Measurements from ENCODE around the gene DNMT3A.

DNA sequence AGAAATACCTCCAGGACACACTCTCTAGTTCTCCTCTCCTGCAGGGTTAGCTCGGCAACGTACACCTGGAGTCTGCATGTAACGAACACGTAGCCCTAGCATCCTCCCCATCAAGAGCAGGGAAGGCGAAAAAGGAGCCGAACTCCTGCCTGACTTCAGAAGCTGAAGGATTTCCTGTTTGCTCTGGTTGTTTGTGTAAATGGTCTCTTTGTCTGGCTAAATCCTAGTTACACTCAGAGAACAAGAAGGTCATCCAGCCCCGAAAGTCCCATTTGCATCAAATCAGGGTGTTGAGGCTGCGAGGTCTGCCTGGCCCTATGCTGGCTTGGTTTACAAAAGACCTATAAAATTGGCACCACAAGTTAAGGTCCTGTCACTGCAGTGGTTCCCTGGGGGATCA lies 107.0 kb downstream of the DNMT3A start:
- TF ChIP-seq, protein P1, sequence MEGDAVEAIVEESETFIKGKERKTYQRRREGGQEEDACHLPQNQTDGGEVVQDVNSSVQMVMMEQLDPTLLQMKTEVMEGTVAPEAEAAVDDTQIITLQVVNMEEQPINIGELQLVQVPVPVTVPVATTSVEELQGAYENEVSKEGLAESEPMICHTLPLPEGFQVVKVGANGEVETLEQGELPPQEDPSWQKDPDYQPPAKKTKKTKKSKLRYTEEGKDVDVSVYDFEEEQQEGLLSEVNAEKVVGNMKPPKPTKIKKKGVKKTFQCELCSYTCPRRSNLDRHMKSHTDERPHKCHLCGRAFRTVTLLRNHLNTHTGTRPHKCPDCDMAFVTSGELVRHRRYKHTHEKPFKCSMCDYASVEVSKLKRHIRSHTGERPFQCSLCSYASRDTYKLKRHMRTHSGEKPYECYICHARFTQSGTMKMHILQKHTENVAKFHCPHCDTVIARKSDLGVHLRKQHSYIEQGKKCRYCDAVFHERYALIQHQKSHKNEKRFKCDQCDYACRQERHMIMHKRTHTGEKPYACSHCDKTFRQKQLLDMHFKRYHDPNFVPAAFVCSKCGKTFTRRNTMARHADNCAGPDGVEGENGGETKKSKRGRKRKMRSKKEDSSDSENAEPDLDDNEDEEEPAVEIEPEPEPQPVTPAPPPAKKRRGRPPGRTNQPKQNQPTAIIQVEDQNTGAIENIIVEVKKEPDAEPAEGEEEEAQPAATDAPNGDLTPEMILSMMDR (IDR thresholded peaks at IDR 0.05), result no peak
- TF ChIP-seq EP300 (IDR thresholded peaks at IDR 0.05) (no peak), POLR2A (IDR thresholded peaks at IDR 0.05) (no peak)

Measured in sigmoid colon (tissue), 4 donors.